MV-4-11 (cell line): Measurements from ENCODE around the gene ERI2.
A peak's percentile ranks its signal among the peaks of the same experiment; 100 is the strongest.

ENCODE experiments used
- DNase-seq: peaks from one replicate; lab custom pipeline; 2025; lab: John Stamatoyannopoulos, UW

Gene ERI2

GRCh38 chr16:20806168-20807050 lies at the start of gene ERI2, which contains the start of gene REXO5:
ERI2 (minus strand) TSS chr16:20806472; CDS start chr16:20806430, 42 bp downstream.
REXO5 (plus strand) TSS chr16:20806527; CDS start chr16:20806954, 427 bp downstream.
- DNase-seq = peak; percentile 93

- no peak for DNase-seq
Measured at GRCh38 chr16:20854963-20855362, 48.7 kb upstream of the ERI2 start.

GRCh38 chr16:20853981-20854620 lies 47.8 kb upstream of the ERI2 start:
- DNase-seq = no peak

GRCh38 chr16:20853143-20853542 lies 46.9 kb upstream of the ERI2 start:
- DNase-seq = no peak

GRCh38 chr16:20851601-20852000 lies 45.3 kb upstream of the ERI2 start:
- no peak for DNase-seq

GRCh38 chr16:20850981-20851380 lies 44.7 kb upstream of the ERI2 start:
- no peak for DNase-seq

GRCh38 chr16:20849589-20850390 lies 43.5 kb upstream of the ERI2 start:
- DNase-seq = peak; percentile 69

GRCh38 chr16:20847550-20847949 lies 41.3 kb upstream of the ERI2 start:
- DNase-seq = peak; percentile 14

- DNase-seq = no peak
Measured at GRCh38 chr16:20846551-20846950, 40.3 kb upstream of the ERI2 start.

GRCh38 chr16:20846030-20846429 lies 39.8 kb upstream of the ERI2 start:
- no peak for DNase-seq

GRCh38 chr16:20844588-20844987 lies 38.3 kb upstream of the ERI2 start:
- peak; percentile 12 for DNase-seq

GRCh38 chr16:20844054-20844453 lies 37.8 kb upstream of the ERI2 start:
- DNase-seq = no peak

GRCh38 chr16:20839504-20839903 lies 33.2 kb upstream of the ERI2 start:
- DNase-seq = no peak

GRCh38 chr16:20838240-20838639 lies 32.0 kb upstream of the ERI2 start:
- peak; percentile 19 for DNase-seq

- no peak for DNase-seq
Measured at GRCh38 chr16:20833086-20833485, 26.8 kb upstream of the ERI2 start.

GRCh38 chr16:20830372-20830771 lies 24.1 kb upstream of the ERI2 start:
- DNase-seq = no peak

- DNase-seq = no peak
Measured at GRCh38 chr16:20829536-20829935, 23.3 kb upstream of the ERI2 start.

GRCh38 chr16:20826039-20826566 lies 19.8 kb upstream of the ERI2 start:
- no peak for DNase-seq

- DNase-seq = peak; percentile 83
Measured at GRCh38 chr16:20822521-20823325, 16.5 kb upstream of the ERI2 start.

- DNase-seq = peak; percentile 69
Measured at GRCh38 chr16:20821682-20822081, 15.4 kb upstream of the ERI2 start.

GRCh38 chr16:20818929-20819585 lies 12.8 kb upstream of the ERI2 start:
- DNase-seq = no peak
